ENCODE data around the gene PPP1R3E. TPM values are rescaled to one million over a fixed set of nuclear protein-coding genes. Genes with fewer than 3 reads are reported as not detected.

Gene PPP1R3E, protein sequence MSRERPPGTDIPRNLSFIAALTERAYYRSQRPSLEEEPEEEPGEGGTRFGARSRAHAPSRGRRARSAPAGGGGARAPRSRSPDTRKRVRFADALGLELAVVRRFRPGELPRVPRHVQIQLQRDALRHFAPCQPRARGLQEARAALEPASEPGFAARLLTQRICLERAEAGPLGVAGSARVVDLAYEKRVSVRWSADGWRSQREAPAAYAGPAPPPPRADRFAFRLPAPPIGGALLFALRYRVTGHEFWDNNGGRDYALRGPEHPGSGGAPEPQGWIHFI
- 27.3 TPM for polyA plus RNA-seq
- long read RNA-seq, donor 1: 0 reads
- long read RNA-seq, donor 2, partial matches to known transcripts: 6 of 6 reads
- long read RNA-seq, donor 2, other reads (novel, unspliced or antisense): 0 of 6 reads
- long read RNA-seq, donor 3: 0 reads
- long read RNA-seq, donor 4: 0 reads
- long read RNA-seq, donor 5: 0 reads
- long read RNA-seq, donor 6, partial matches to known transcripts: 385 of 386 reads
- long read RNA-seq, donor 6, other reads (novel, unspliced or antisense): 0 of 386 reads
- long read RNA-seq, donor 7, partial matches to known transcripts: 194 of 202 reads
- long read RNA-seq, donor 7, other reads (novel, unspliced or antisense): 7 of 202 reads
- long read RNA-seq, donor 8, partial matches to known transcripts: 486 of 492 reads
- long read RNA-seq, donor 8, other reads (novel, unspliced or antisense): 5 of 492 reads
- long read RNA-seq, donor 9: 0 reads
- long read RNA-seq, donor 10: 0 reads
- long read RNA-seq, donor 11: 0 reads

DNA sequence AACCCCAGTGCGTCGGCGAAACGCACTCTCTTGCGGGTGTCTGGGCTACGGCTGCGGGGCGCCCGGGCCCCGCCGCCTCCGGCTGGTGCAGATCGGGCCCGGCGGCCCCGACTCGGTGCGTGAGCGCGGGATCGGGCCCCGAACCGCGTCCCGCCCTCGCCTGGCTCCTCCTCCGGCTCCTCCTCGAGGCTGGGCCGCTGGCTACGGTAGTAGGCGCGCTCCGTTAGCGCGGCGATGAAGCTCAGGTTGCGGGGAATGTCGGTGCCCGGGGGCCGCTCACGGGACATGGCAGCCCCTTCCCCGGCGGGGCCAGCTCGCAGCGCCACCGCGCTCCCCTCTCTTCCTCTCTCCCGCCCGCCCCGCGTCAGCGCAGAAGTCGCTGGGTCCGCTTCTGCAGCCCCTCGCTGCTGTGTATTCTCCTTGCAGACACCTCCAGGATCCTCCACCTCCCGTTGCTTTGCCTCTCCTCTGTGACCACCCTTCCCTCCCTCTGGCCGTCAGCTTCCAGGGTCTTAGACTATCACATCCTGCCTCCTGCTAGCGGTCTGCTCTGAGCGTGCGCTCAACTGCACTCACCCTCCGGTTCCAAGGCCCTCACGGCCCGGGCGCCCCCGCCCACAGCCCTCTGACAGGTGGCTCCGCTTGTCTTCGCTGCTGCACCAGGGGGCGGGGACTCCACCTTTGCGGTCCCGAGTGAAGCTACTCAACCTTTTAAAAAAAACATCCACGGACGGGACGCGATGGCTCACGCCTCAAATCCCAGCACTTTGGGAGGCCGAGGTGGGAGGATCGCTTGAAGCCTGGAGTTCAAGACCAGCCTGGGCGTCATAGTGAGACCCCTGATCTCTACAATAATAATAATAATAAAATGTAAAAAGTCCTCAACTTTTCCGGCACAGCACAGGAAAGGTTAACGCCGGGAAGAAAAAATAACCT is at the start of gene PPP1R3E:
Gene PPP1R3E (minus strand): TSS at position 570 of the 936 bp plus-strand sequence. CDS start 283 bp downstream, at position 287.
- Histone ChIP-seq H3K4me1 (ENCODE audit: control insufficient read depth, insufficient read depth, low read length) (peaks cover 17% of the 10 kb centered on the region), H3K36me3 (ENCODE audit: control insufficient read depth, insufficient read depth, low read length) (peaks cover 11% of the 10 kb centered on the region), H3K4me3 (ENCODE audit: low read length) (peak within 1 kb of the TSS; percentile 45), H3K27me3 (ENCODE audit: control insufficient read depth, insufficient read depth, low read length) (no peaks in the 10 kb centered on the region), H3K27ac (ENCODE audit: low read length) (peak within 1 kb of the TSS; percentile 97), H3K9me3 (ENCODE audit: control insufficient read depth, low read depth, low read length) (no peaks in the 10 kb centered on the region)
- DNase-seq: peak; percentile 63 to 83
- WGBS (ENCODE audit: insufficient coverage, low lambda C conversion rate): 19% methylated on average over 3 of the region's 81 CpGs

GRCh38 chr14:23351681-23352505 is 49.2 kb upstream of the PPP1R3E start:
- peaks cover 6% of the 10 kb centered on the region for H3K4me1 ChIP-seq (ENCODE audit: control insufficient read depth, insufficient read depth, low read length)
- no peak overlapping the region for H3K27ac ChIP-seq (ENCODE audit: low read length)
- peaks cover 3% of the 10 kb centered on the region for H3K36me3 ChIP-seq (ENCODE audit: control insufficient read depth, insufficient read depth, low read length)
- H3K9me3 ChIP-seq (ENCODE audit: control insufficient read depth, low read depth, low read length): no peaks in the 10 kb centered on the region
- no CpG with 5 or more reads among the region's 61 CpGs for WGBS (ENCODE audit: insufficient coverage, low lambda C conversion rate)
- H3K4me3 ChIP-seq (ENCODE audit: low read length): peak overlapping the region; percentile 60
- H3K27me3 ChIP-seq (ENCODE audit: control insufficient read depth, insufficient read depth, low read length): peaks cover 17% of the 10 kb centered on the region
- peak in 1 of 2 donors; percentile 41 for DNase-seq

DNA sequence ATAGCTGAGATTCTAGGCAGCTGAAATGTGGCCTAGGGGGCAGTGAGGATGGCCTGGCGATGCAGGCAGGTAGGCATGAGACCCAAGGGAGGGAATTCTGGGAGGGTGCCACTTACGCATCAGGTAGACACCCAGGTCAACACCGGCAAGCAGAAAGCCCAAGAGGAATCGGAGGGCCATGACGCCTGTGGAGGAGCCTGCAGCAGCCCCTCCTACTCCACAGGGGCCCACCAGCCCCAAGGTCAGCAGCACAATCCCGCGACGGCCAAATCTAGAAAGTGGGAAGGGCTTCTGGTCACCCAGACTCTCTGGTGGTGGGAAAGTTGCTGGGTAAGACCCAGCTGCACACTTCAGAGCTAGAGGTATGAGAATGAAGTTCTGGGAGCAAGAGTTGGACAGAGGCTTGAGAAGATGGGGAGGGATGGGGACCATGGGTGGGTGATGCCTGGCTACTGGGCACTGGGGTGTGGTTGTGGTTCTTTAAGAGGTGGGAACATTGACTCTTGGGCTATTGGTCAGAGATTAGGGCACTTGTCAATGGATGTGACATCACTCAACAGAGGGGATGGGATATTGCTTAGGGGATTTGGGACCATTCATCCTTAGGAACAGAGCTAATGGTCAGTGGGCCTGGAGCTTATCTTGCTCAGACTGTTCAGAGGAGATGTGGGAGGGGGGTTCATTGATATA is 46.6 kb upstream of the PPP1R3E start:
- Histone ChIP-seq H3K27me3 (ENCODE audit: control insufficient read depth, insufficient read depth, low read length) (peaks cover 16% of the 10 kb centered on the region), H3K36me3 (ENCODE audit: control insufficient read depth, insufficient read depth, low read length) (peaks cover 3% of the 10 kb centered on the region), H3K4me3 (ENCODE audit: low read length) (no peak overlapping the region), H3K4me1 (ENCODE audit: control insufficient read depth, insufficient read depth, low read length) (peaks cover 6% of the 10 kb centered on the region), H3K27ac (ENCODE audit: low read length) (no peak overlapping the region), H3K9me3 (ENCODE audit: control insufficient read depth, low read depth, low read length) (no peaks in the 10 kb centered on the region)
- DNase-seq: no peak
- WGBS (ENCODE audit: insufficient coverage, low lambda C conversion rate): no CpG with 5 or more reads among the region's 8 CpGs

- 80% methylated on average over 1 of the region's 6 CpGs for WGBS (ENCODE audit: insufficient coverage, low lambda C conversion rate)
- DNase-seq: no peak
- H3K27ac ChIP-seq (ENCODE audit: low read length): no peak overlapping the region
These were observed 45.6 kb upstream of the PPP1R3E start for GRCh38 chr14:23348297-23348655.

GRCh38 chr14:23347406-23348296 is 45.0 kb upstream of the PPP1R3E start:
- peaks cover 6% of the 10 kb centered on the region for H3K27me3 ChIP-seq (ENCODE audit: control insufficient read depth, insufficient read depth, low read length)
- no peak overlapping the region for H3K4me3 ChIP-seq (ENCODE audit: low read length)
- H3K4me1 ChIP-seq (ENCODE audit: control insufficient read depth, insufficient read depth, low read length): no peaks in the 10 kb centered on the region
- no peak overlapping the region for H3K27ac ChIP-seq (ENCODE audit: low read length)
- peaks cover 3% of the 10 kb centered on the region for H3K36me3 ChIP-seq (ENCODE audit: control insufficient read depth, insufficient read depth, low read length)
- WGBS (ENCODE audit: insufficient coverage, low lambda C conversion rate): no CpG with 5 or more reads among the region's 19 CpGs
- no peak for DNase-seq
- no peaks in the 10 kb centered on the region for H3K9me3 ChIP-seq (ENCODE audit: control insufficient read depth, low read depth, low read length)

More at GRCh38 chr14:23348297-23348655, 45.6 kb upstream of the PPP1R3E start:
- Histone ChIP-seq H3K4me3 (ENCODE audit: low read length) (no peak overlapping the region), H3K4me1 (ENCODE audit: control insufficient read depth, insufficient read depth, low read length) (peaks cover 5% of the 10 kb centered on the region), H3K27me3 (ENCODE audit: control insufficient read depth, insufficient read depth, low read length) (peaks cover 8% of the 10 kb centered on the region), H3K9me3 (ENCODE audit: control insufficient read depth, low read depth, low read length) (no peaks in the 10 kb centered on the region), H3K36me3 (ENCODE audit: control insufficient read depth, insufficient read depth, low read length) (peaks cover 3% of the 10 kb centered on the region)

DNA sequence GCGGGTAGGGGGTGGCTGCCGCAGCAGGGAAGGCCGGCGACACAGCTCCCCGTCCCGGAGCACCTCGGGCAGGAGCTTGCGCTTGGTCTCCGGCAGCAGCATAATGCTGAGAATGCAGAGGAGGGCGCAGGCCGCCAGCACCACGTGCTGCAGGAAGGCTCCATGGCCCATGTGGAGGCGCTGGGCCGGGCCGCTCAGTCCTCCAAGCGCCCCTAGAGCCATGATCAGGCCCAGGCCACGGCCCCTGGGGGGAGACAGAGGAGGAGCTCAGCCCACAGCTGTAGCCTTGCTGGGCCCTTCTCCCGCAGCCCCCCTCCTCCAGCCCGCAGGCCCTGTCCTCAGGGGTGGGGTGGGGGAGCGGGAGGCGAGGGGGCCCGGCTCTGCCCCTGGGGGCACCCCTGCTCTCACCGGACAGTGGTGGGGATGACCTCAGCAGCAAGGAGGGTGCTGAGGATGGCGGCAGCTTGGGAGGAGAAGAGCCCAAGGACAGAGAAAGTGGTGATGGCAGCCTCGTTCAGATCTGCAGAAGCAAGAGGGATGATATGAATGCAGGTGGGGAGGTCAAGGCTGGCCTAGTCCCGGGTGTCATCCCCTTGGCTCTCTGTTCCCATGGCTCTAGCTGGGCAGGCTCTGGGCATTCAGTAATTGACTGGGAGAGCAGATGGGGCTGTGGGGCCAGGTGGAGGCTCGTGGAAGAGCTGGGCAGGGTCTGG is 44.2 kb upstream of the PPP1R3E start:
- Histone ChIP-seq H3K27ac (ENCODE audit: low read length) (no peak overlapping the region), H3K4me1 (ENCODE audit: control insufficient read depth, insufficient read depth, low read length) (no peaks in the 10 kb centered on the region), H3K36me3 (ENCODE audit: control insufficient read depth, insufficient read depth, low read length) (peaks cover 3% of the 10 kb centered on the region), H3K9me3 (ENCODE audit: control insufficient read depth, low read depth, low read length) (no peaks in the 10 kb centered on the region), H3K27me3 (ENCODE audit: control insufficient read depth, insufficient read depth, low read length) (peaks cover 8% of the 10 kb centered on the region), H3K4me3 (ENCODE audit: low read length) (no peak overlapping the region)
- WGBS (ENCODE audit: insufficient coverage, low lambda C conversion rate): no CpG with 5 or more reads among the region's 27 CpGs
- DNase-seq: no peak

DNA sequence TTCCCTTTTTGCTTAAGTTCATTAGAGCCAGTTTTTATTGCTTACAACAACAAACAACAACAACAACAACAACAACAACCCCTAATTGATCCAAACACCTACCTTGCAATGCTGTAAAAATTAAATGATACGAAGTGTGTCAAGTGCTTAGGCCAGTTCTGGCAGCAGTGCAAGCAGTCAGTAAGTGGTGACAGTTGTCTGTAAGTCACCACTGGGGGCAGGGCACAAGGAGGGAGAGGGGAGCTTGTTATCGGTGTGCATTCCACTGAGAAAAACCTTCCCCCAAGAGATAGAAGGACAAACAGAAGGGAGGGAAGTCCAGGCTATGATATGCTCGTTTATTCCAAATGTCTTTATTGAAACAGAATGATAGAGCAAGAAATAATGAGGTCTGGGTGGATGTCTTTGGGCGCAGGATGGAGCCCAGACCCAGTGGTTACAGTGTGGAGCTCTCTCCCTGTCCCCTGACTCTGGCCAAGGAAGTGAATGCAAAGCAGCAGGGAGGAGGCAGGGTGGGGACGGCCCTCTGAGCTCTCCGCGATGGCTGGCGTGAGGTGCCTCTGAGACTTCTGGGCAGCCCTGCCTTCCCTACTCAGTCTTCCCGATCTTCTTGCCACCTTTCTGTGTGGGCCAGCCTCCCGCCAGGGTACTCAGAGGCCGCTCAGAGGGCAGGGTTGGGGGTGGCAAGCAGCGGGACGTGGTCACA is 43.5 kb upstream of the PPP1R3E start:
- Histone ChIP-seq H3K4me1 (ENCODE audit: control insufficient read depth, insufficient read depth, low read length) (no peaks in the 10 kb centered on the region), H3K36me3 (ENCODE audit: control insufficient read depth, insufficient read depth, low read length) (peaks cover 3% of the 10 kb centered on the region), H3K9me3 (ENCODE audit: control insufficient read depth, low read depth, low read length) (no peaks in the 10 kb centered on the region), H3K27ac (ENCODE audit: low read length) (no peak overlapping the region), H3K4me3 (ENCODE audit: low read length) (no peak overlapping the region), H3K27me3 (ENCODE audit: control insufficient read depth, insufficient read depth, low read length) (peaks cover 4% of the 10 kb centered on the region)
- no peak for DNase-seq
- WGBS (ENCODE audit: insufficient coverage, low lambda C conversion rate): no CpG with 5 or more reads among the region's 13 CpGs

DNA sequence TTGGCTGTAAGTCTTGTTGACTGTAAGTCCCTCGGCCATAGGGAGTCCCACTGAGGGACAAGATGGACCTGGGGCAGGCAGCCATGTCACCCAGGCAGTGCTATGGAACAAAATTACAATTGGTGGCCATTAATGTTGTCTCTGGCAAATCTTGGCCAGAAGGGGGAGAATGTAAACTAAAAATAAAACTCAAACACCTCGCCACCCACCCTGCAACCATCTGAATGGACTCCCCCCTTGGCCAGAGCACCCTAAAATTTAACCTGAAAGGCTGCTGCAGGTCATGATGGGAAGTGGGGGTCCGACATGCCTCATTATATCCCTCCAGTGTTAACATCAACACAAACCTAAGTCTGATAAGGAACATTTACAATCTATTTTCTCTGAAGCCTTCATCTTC is 41.8 kb upstream of the PPP1R3E start:
- no peak for DNase-seq
- H3K4me1 ChIP-seq (ENCODE audit: control insufficient read depth, insufficient read depth, low read length): no peaks in the 10 kb centered on the region
- H3K27ac ChIP-seq (ENCODE audit: low read length): no peak overlapping the region
- peaks cover 4% of the 10 kb centered on the region for H3K27me3 ChIP-seq (ENCODE audit: control insufficient read depth, insufficient read depth, low read length)
- no peak overlapping the region for H3K4me3 ChIP-seq (ENCODE audit: low read length)
- no CpG with 5 or more reads among the region's 3 CpGs for WGBS (ENCODE audit: insufficient coverage, low lambda C conversion rate)
- no peaks in the 10 kb centered on the region for H3K9me3 ChIP-seq (ENCODE audit: control insufficient read depth, low read depth, low read length)
- H3K36me3 ChIP-seq (ENCODE audit: control insufficient read depth, insufficient read depth, low read length): peaks cover 3% of the 10 kb centered on the region

Data from large intestine (tissue), 12 donors.